HCT116 (cell line): Measurements from ENCODE around the gene SPP2. TPM values are rescaled to one million over a fixed set of nuclear protein-coding genes. Genes with fewer than 3 reads are reported as not detected.

Source experiments
- ATAC-seq: fragments of 200-7000 bp; cut with Tn5 transposase; 2 replicates; pipeline ENCODE4 v1.9.1; 2020; ENCODE audit warnings: mild to moderate bottlenecking, moderate library complexity
- BruUV-seq: library from RNA; stranded (reverse); fragments of 400-500 nt; replicated peaks from 2 replicates; lab custom pipeline; 2021; lab: Mats Ljungman, UMichigan
- CTCF ChIA-PET: fragments of 300-600 bp; sonication (Branson Sonifier 250); formaldehyde crosslinking; loops from one replicate; lab custom pipeline; 2021; ENCODE audit warnings: antibody characterized with exemption; lab: Charles Lee
- POLR2A ChIA-PET: fragments of 300-600, 350-600 bp; sonication (Branson Sonifier 250); formaldehyde crosslinking; loops from one replicate; lab custom pipeline; 2021; ENCODE audit warnings: antibody characterized with exemption; lab: Charles Lee
- RAD21 ChIA-PET, 2 experiments: fragments of 300-600 bp; sonication (Branson Sonifier 250); formaldehyde crosslinking; loops; one replicate each; lab custom pipeline; 2023; ENCODE audit warnings: low total read pairs in 2 of 2; ENCODE audit not compliant: uncharacterized antibody in 2 of 2, unreplicated experiment in 2 of 2, low non-redundant PET in 1 of 2; lab: Charles Lee
- DNase-seq: peaks from one replicate; pipeline ENCODE4 v3.0.0-alpha.2; 2010; ENCODE audit warnings: low read depth, low spot score
- H2AFZ ChIP-seq: fragments of 200-600 bp; shearing (Covaris generic), sonication (generic); 2 replicates; pipeline ENCODE4 v1.6.1; 2017; ENCODE audit warnings: low read depth, mixed run types, mixed read lengths, antibody characterized with exemption, low read length; ENCODE audit not compliant: poor library complexity, severe bottlenecking
- H3K27ac ChIP-seq: 2 replicates; pipeline ENCODE4 v1.5.1; 2012; ENCODE audit warnings: low read depth, low read length
- H3K27me3 ChIP-seq: fragments of 200-600 bp; sonication (generic); 2 replicates; pipeline ENCODE4 v1.6.1; 2016; ENCODE audit warnings: mixed run types, low read length, mixed read lengths; ENCODE audit not compliant: insufficient read depth
- H3K36me3 ChIP-seq, 2 experiments: fragments of 200-500 bp in 1 of 2; fragments of 200-600 bp in 1 of 2; sonication (Bioruptor generic) in 1 of 2; sonication (generic) in 1 of 2; 2 replicates each; pipeline versions ENCODE4 v1.5.1 to v1.6.1; 2014 to 2016; ENCODE audit warnings: low read length in 2 of 2, inconsistent platforms in 1 of 2, mixed read lengths in 1 of 2, mixed run types in 1 of 2; ENCODE audit not compliant: insufficient read depth in 2 of 2, control insufficient read depth in 1 of 2
- H3K4me1 ChIP-seq, 2 experiments: fragments of 200-600 bp in 1 of 2; sonication (generic) in 1 of 2; 2 replicates each; pipeline versions ENCODE4 v1.5.1 to v1.6.1; 2012 to 2017; ENCODE audit warnings: low read length in 2 of 2, inconsistent platforms in 1 of 2, mild to moderate bottlenecking in 1 of 2, mixed read lengths in 1 of 2, mixed run types in 1 of 2, moderate library complexity in 1 of 2; ENCODE audit not compliant: insufficient read depth in 2 of 2, control insufficient read depth in 1 of 2
- H3K4me2 ChIP-seq: fragments of 200-600 bp; sonication (generic); 2 replicates; pipeline ENCODE4 v1.6.1; 2017; ENCODE audit warnings: mixed run types, low read length, mixed read lengths
- H3K4me3 ChIP-seq, 2 experiments: fragments of 200-600 bp in 1 of 2; sonication (generic) in 1 of 2; replicated peaks in 1 of 2; 2 replicates each; pipeline ENCODE4 v1.5.1; 2011 to 2016; ENCODE audit warnings: low read length in 2 of 2, control low read depth in 1 of 2, low read depth in 1 of 2, mild to moderate bottlenecking in 1 of 2, mixed read lengths in 1 of 2, mixed run types in 1 of 2
- H3K79me2 ChIP-seq: fragments of 200-600 bp; sonication (generic); 2 replicates; pipeline ENCODE4 v1.6.1; 2017; ENCODE audit warnings: mild to moderate bottlenecking, mixed run types, low read length, moderate library complexity, mixed read lengths; ENCODE audit not compliant: insufficient read depth
- H3K9ac ChIP-seq: fragments of 200-600 bp; sonication (generic); 2 replicates; pipeline ENCODE4 v1.6.1; 2016; ENCODE audit warnings: low read length, mixed read lengths
- H3K9me2 ChIP-seq: fragments of 200-600 bp; sonication (generic), shearing (Covaris generic); 2 replicates; pipeline ENCODE4 v1.6.1; 2017; ENCODE audit warnings: mixed run types, mild to moderate bottlenecking, moderate library complexity; ENCODE audit not compliant: insufficient read depth
- H3K9me3 ChIP-seq, 2 experiments: fragments of 200-500 bp in 1 of 2; fragments of 200-600 bp in 1 of 2; sonication (Bioruptor generic) in 1 of 2; sonication (generic) in 1 of 2; 2 replicates each; pipeline ENCODE4 v1.6.1; 2014 to 2017; ENCODE audit warnings: low read length in 2 of 2, mixed read lengths in 2 of 2, inconsistent platforms in 1 of 2, low read depth in 1 of 2, mild to moderate bottlenecking in 1 of 2, mixed run types in 1 of 2, moderate library complexity in 1 of 2; ENCODE audit not compliant: control insufficient read depth in 1 of 2, insufficient read depth in 1 of 2
- H4K20me1 ChIP-seq: fragments of 200-600 bp; sonication (generic), shearing (Covaris generic); 2 replicates; pipeline ENCODE4 v1.6.1; 2017; ENCODE audit warnings: mixed run types, mild to moderate bottlenecking, moderate library complexity; ENCODE audit not compliant: insufficient read depth
- CEBPB ChIP-seq: IDR thresholded peaks from 2 replicates; pipeline ENCODE4 v1.6.1; 2012; ENCODE audit warnings: low read depth
- CTCF ChIP-seq, 3 experiments: fragments of 200-600 bp in 1 of 3; sonication (generic) in 1 of 3; IDR thresholded peaks in 2 of 3; conservative IDR thresholded peaks in 1 of 3; 2 replicates each; pipeline ENCODE4 v1.5.1; 2012 to 2017; ENCODE audit warnings: low read depth in 2 of 3, low read length in 2 of 3, antibody characterized with exemption in 1 of 3, borderline replicate concordance in 1 of 3, control low read depth in 1 of 3, mild to moderate bottlenecking in 1 of 3, mixed read lengths in 1 of 3, mixed run types in 1 of 3, moderate library complexity in 1 of 3; ENCODE audit not compliant: insufficient read depth in 1 of 3
- ELF1 ChIP-seq: IDR thresholded peaks from 2 replicates; pipeline ENCODE4 v1.6.1; 2012; ENCODE audit warnings: low read depth, borderline replicate concordance
- EZH2 ChIP-seq: fragments of 200-600 bp; sonication (generic); IDR thresholded peaks from 2 replicates; pipeline ENCODE4 v1.6.1; 2017; ENCODE audit warnings: antibody characterized with exemption, mixed run types
- EZH2phosphoT487 ChIP-seq: fragments of 200-600 bp; IDR thresholded peaks from 2 replicates; pipeline ENCODE4 v1.6.1; 2018; ENCODE audit warnings: antibody characterized with exemption, borderline replicate concordance
- JUND ChIP-seq: IDR thresholded peaks from 2 replicates; pipeline ENCODE4 v1.6.1; 2012
- POLR2A ChIP-seq: IDR thresholded peaks from 2 replicates; pipeline ENCODE4 v1.7.0; 2011; ENCODE audit warnings: borderline replicate concordance; ENCODE audit not compliant: insufficient read depth, insufficient read length; ENCODE audit errors: extremely low read depth
- RAD21 ChIP-seq: IDR thresholded peaks from 2 replicates; pipeline ENCODE4 v1.6.1; 2012; ENCODE audit warnings: low read depth, mild to moderate bottlenecking
- SP1 ChIP-seq: IDR thresholded peaks from 2 replicates; pipeline ENCODE4 v1.6.1; 2012; ENCODE audit warnings: low read depth
- SRF ChIP-seq: IDR thresholded peaks from 2 replicates; pipeline ENCODE4 v1.6.1; 2012; ENCODE audit warnings: low read depth
- ZFX ChIP-seq: fragments of 450-650 bp; IDR thresholded peaks from 2 replicates; pipeline ENCODE4 v1.6.1; 2017
- intact Hi-C: fragments of 100-400 bp; cut with micrococcal nuclease; formaldehyde crosslinking; loops from 2 replicates; pipeline ENCODE4 v1.10.0; 2022
- total RNA-seq: library from RNA; stranded (reverse); gene quantifications from one replicate; pipeline ENCODE4 v1.2.1, GENCODE V29; 2021; ENCODE audit not compliant: unreplicated experiment

Gene SPP2
- total RNA-seq, 1 experiment from 2014 or later = not detected

- Histone ChIP-seq H3K79me2 (no peaks in the 10 kb centered on the region), H3K9ac (no peak overlapping the region), H3K4me3 (no peak overlapping the region), H3K9me3 (no peaks in the 10 kb centered on the region), H3K36me3 (no peaks in the 10 kb centered on the region), H3K27me3 (no peaks in the 10 kb centered on the region), H2AFZ (no peak overlapping the region), H4K20me1 (no peaks in the 10 kb centered on the region), H3K4me1 (no peaks in the 10 kb centered on the region), H3K4me2 (no peak overlapping the region), H3K9me2 (no peaks in the 10 kb centered on the region), H3K27ac (no peak overlapping the region)
- CTCF ChIA-PET = no interaction called here
- no peak for DNase-seq
- TF ChIP-seq RAD21 (no peak), CEBPB (no peak), CTCF (IDR thresholded peaks at IDR 0.05 in 2 of 3, conservative IDR thresholded peaks at IDR 0.05 in 1 of 3; ENCODE audit: borderline replicate concordance in 1 of 3, insufficient read depth in 1 of 3, low read depth in 2 of 3, low read length in 2 of 3) (no peak), EZH2 (no peak), POLR2A (no peak)
- intact Hi-C loops = no loop called here
- no TSS peak for BruUV-seq
- RAD21 ChIA-PET = no interaction called here
- no peak for ATAC-seq
- POLR2A ChIA-PET = no interaction called here
Observed at GRCh38 chr2:234014427-234014826, 36.1 kb upstream of the SPP2 start.

- no peak for DNase-seq
- no peak overlapping the region for H2AFZ ChIP-seq
- TF ChIP-seq SP1 (no peak), ELF1 (no peak), SRF (no peak), POLR2A (no peak), EZH2phosphoT487 (no peak), ZFX (no peak), JUND (no peak)
- TF ChIP-seq, all 23 proteins: peak for 0
- no peaks in the 10 kb centered on the region for H3K9me2 ChIP-seq
- no peak overlapping the region for H3K9ac ChIP-seq
- no peaks in the 10 kb centered on the region for H3K9me3 ChIP-seq
- no peaks in the 10 kb centered on the region for H3K27me3 ChIP-seq
- no peak for ATAC-seq
- POLR2A ChIA-PET = no interaction called here
- H3K27ac ChIP-seq = no peak overlapping the region
- no peaks in the 10 kb centered on the region for H4K20me1 ChIP-seq
- H3K4me1 ChIP-seq = no peaks in the 10 kb centered on the region
- H3K4me2 ChIP-seq = no peak overlapping the region
- CTCF ChIA-PET = no interaction called here
- no peaks in the 10 kb centered on the region for H3K36me3 ChIP-seq
- intact Hi-C loops = no loop called here
- H3K79me2 ChIP-seq = no peaks in the 10 kb centered on the region
- RAD21 ChIA-PET = no interaction called here
- no TSS peak for BruUV-seq
- no peak overlapping the region for H3K4me3 ChIP-seq
Observed at GRCh38 chr2:234015861-234016260, 34.6 kb upstream of the SPP2 start.
